Neural cell (in vitro differentiated cells): ENCODE results near the gene PVALEF. TPM values are rescaled to one million over a fixed set of nuclear protein-coding genes. Genes with fewer than 3 reads are reported as not detected.

ENCODE experiments used
- H2AFZ ChIP-seq: fragments of 200-600, 300-800 bp; sonication (generic), shearing (Covaris generic); 2 replicates; pipeline ENCODE4 v1.6.0; 2014; ENCODE audit warnings: low read depth, mild to moderate bottlenecking, antibody characterized with exemption, low read length, moderate library complexity
- H3F3A ChIP-seq: fragments of 200-600 bp; shearing (Covaris generic); 2 replicates; pipeline ENCODE4 v1.6.1; 2016; ENCODE audit warnings: mild to moderate bottlenecking, moderate library complexity, mixed read lengths, antibody characterized with exemption, low read length; ENCODE audit not compliant: insufficient read depth, poor library complexity, severe bottlenecking
- H3K27ac ChIP-seq: fragments of 200-600, 300-800 bp; sonication (generic), shearing (Covaris generic); 2 replicates; pipeline ENCODE4 v1.5.1; 2014; ENCODE audit warnings: mild to moderate bottlenecking, low read length, moderate library complexity
- H3K27me3 ChIP-seq: fragments of 300-800, 200-600 bp; sonication (generic), shearing (Covaris generic); 2 replicates; pipeline ENCODE4 v1.6.0; 2014; ENCODE audit warnings: mild to moderate bottlenecking, low read depth, low read length, moderate library complexity; ENCODE audit not compliant: insufficient read depth
- H3K36me3 ChIP-seq: fragments of 300-800, 200-600 bp; sonication (generic), shearing (Covaris generic); 2 replicates; pipeline ENCODE4 v1.5.1; 2014; ENCODE audit warnings: mild to moderate bottlenecking, antibody characterized with exemption, low read length, moderate library complexity; ENCODE audit not compliant: insufficient read depth
- H3K4me2 ChIP-seq: fragments of 300-800, 200-600 bp; sonication (generic), shearing (Covaris generic); 2 replicates; pipeline ENCODE4 v1.6.0; 2014; ENCODE audit warnings: mild to moderate bottlenecking, low read length
- H3K4me3 ChIP-seq: fragments of 300-800, 200-600 bp; sonication (generic), shearing (Covaris generic); 2 replicates; pipeline ENCODE4 v1.5.1; 2014; ENCODE audit warnings: mild to moderate bottlenecking, low read length, moderate library complexity
- H3K79me2 ChIP-seq: fragments of 200-600 bp; shearing (Covaris generic); replicated peaks from 2 replicates; pipeline ENCODE4 v1.6.0; 2014; ENCODE audit warnings: mild to moderate bottlenecking, low read length, moderate library complexity; ENCODE audit not compliant: insufficient read depth
- H3K9ac ChIP-seq: fragments of 300-800, 200-600 bp; sonication (generic), shearing (Covaris generic); 2 replicates; pipeline ENCODE4 v1.6.1; 2016; ENCODE audit warnings: mild to moderate bottlenecking, low read length, mixed read lengths
- H3K9me2 ChIP-seq: fragments of 200-600 bp; shearing (Covaris generic); 2 replicates; pipeline ENCODE4 v1.6.1; 2016; ENCODE audit warnings: mild to moderate bottlenecking, low read length, mixed read lengths; ENCODE audit not compliant: insufficient read depth
- H3K9me3 ChIP-seq: fragments of 200-600, 300-800 bp; sonication (generic), shearing (Covaris generic); 2 replicates; pipeline ENCODE4 v1.6.1; 2016; ENCODE audit warnings: mild to moderate bottlenecking, mixed run types, low read length, moderate library complexity, mixed read lengths
- H4K20me1 ChIP-seq: fragments of 200-600 bp; shearing (Covaris generic); 2 replicates; pipeline ENCODE4 v1.6.1; 2016; ENCODE audit warnings: mild to moderate bottlenecking, mixed run types; ENCODE audit not compliant: insufficient read depth
- EP300 ChIP-seq: fragments of 450-650 bp; conservative IDR thresholded peaks from 2 replicates; pipeline ENCODE4 v1.6.1; 2014; ENCODE audit warnings: antibody characterized with exemption, mild to moderate bottlenecking, moderate library complexity; ENCODE audit not compliant: poor library complexity, severe bottlenecking
- EZH2 ChIP-seq: fragments of 200-600, 300-800 bp; shearing (Covaris generic), sonication (generic); IDR thresholded peaks from 2 replicates; pipeline ENCODE4 v1.6.1; 2014; ENCODE audit warnings: antibody characterized with exemption, low read length, borderline replicate concordance, mild to moderate bottlenecking; ENCODE audit not compliant: insufficient read depth, poor library complexity, severe bottlenecking
- MXI1 ChIP-seq: fragments of 450-650 bp; conservative IDR thresholded peaks from 2 replicates; pipeline ENCODE4 v1.6.1; 2014; ENCODE audit warnings: antibody characterized with exemption, mild to moderate bottlenecking; ENCODE audit not compliant: poor library complexity, severe bottlenecking
- POLR2AphosphoS5 ChIP-seq: IDR thresholded peaks from 2 replicates; pipeline ENCODE4 v1.6.1; 2012
- RAD21 ChIP-seq: fragments of 450-650 bp; conservative IDR thresholded peaks from 2 replicates; pipeline ENCODE4 v1.6.1; 2014; ENCODE audit warnings: antibody characterized with exemption, mild to moderate bottlenecking, moderate library complexity
- REST ChIP-seq: IDR thresholded peaks from 2 replicates; pipeline ENCODE4 v1.6.1; 2012; ENCODE audit warnings: borderline replicate concordance
- SMC3 ChIP-seq: fragments of 450-650 bp; conservative IDR thresholded peaks from 2 replicates; pipeline ENCODE4 v1.6.1; 2014; ENCODE audit warnings: antibody characterized with exemption, mild to moderate bottlenecking, moderate library complexity; ENCODE audit not compliant: poor library complexity
- TAF1 ChIP-seq: IDR thresholded peaks from 2 replicates; pipeline ENCODE4 v1.6.1; 2012; ENCODE audit warnings: low read depth
- polyA plus RNA-seq: library from polyadenylated mRNA; depleted of rRNA; stranded (reverse); fragments of >200 nt; gene quantifications from 2 replicates; pipeline ENCODE4 v1.2.3, GENCODE V29; 2014
- TF ChIP-seq, protein P1 (sequence below): fragments of 450-650 bp; IDR thresholded peaks from 2 replicates; pipeline ENCODE4 v1.5.1; 2014; ENCODE audit warnings: antibody characterized with exemption, mild to moderate bottlenecking, moderate library complexity; ENCODE audit not compliant: poor library complexity, severe bottlenecking

The PVALEF gene
- polyA plus RNA-seq, 1 donor from 2014 or later, result not detected

DNA sequence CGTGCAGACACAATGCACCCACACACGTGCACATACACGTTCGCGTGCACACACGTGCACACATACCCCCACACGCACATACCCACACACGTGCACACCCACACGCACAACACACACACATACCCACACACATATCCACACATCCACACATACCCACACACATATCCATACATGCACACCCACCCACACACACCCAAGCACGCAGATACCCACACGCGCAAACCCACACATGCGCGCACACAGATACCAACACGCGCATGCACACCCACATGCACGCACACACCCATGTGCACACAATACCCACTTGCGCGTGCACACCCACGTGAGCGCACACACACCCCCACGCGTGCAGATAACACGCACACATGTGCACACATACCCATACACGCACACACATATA is 26.8 kb upstream of the PVALEF start:
- H3K4me2 ChIP-seq, result no peak overlapping the region
- no peaks in the 10 kb centered on the region for H3F3A ChIP-seq
- no peaks in the 10 kb centered on the region for H3K9me2 ChIP-seq
- H3K27me3 ChIP-seq, result no peaks in the 10 kb centered on the region
- no peaks in the 10 kb centered on the region for H3K9me3 ChIP-seq
- H3K79me2 ChIP-seq, result no peaks in the 10 kb centered on the region
- no peak overlapping the region for H2AFZ ChIP-seq
- no peak overlapping the region for H3K27ac ChIP-seq
- H3K4me3 ChIP-seq, result no peak overlapping the region
- H4K20me1 ChIP-seq, result no peaks in the 10 kb centered on the region
- H3K36me3 ChIP-seq, result no peaks in the 10 kb centered on the region
- TF ChIP-seq TAF1 (no peak), POLR2AphosphoS5 (no peak), EZH2 (no peak), REST (no peak), SMC3 (no peak), RAD21 (no peak), MXI1 (no peak), EP300 (no peak)
- TF ChIP-seq, protein P1, sequence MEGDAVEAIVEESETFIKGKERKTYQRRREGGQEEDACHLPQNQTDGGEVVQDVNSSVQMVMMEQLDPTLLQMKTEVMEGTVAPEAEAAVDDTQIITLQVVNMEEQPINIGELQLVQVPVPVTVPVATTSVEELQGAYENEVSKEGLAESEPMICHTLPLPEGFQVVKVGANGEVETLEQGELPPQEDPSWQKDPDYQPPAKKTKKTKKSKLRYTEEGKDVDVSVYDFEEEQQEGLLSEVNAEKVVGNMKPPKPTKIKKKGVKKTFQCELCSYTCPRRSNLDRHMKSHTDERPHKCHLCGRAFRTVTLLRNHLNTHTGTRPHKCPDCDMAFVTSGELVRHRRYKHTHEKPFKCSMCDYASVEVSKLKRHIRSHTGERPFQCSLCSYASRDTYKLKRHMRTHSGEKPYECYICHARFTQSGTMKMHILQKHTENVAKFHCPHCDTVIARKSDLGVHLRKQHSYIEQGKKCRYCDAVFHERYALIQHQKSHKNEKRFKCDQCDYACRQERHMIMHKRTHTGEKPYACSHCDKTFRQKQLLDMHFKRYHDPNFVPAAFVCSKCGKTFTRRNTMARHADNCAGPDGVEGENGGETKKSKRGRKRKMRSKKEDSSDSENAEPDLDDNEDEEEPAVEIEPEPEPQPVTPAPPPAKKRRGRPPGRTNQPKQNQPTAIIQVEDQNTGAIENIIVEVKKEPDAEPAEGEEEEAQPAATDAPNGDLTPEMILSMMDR, result no peak
- H3K9ac ChIP-seq, result no peak overlapping the region

DNA sequence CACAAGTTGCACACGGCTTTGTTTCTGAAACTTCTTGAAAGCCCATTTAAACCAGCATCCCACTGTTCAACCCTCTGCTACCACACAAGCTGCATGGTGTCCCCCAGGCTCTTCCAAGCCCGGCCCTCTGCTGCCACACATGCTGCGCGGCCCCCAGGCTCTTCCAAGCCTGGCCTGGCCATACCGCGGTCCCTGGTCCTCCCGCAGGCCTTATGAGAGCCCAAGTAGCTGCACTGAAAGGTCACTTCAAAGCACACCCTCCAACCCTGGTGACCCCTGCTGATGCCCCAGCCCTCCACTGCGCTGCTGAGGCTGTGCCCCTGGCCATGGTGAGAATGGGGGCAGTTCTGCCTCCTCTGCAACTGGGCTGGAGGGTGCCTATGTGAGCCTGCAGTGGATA is 25.9 kb upstream of the PVALEF start:
- H3F3A ChIP-seq, result no peaks in the 10 kb centered on the region
- H4K20me1 ChIP-seq, result no peaks in the 10 kb centered on the region
- H3K9me3 ChIP-seq, result no peaks in the 10 kb centered on the region
- H3K36me3 ChIP-seq, result no peaks in the 10 kb centered on the region
- H3K4me2 ChIP-seq, result no peak overlapping the region
- H3K4me3 ChIP-seq, result no peak overlapping the region
- no peaks in the 10 kb centered on the region for H3K27me3 ChIP-seq
- H3K27ac ChIP-seq, result no peak overlapping the region
- no peak overlapping the region for H3K9ac ChIP-seq
- no peak overlapping the region for H2AFZ ChIP-seq
- no peaks in the 10 kb centered on the region for H3K79me2 ChIP-seq
- no peaks in the 10 kb centered on the region for H3K9me2 ChIP-seq
- TF ChIP-seq RAD21 (no peak), MXI1 (no peak), TAF1 (no peak), EZH2 (no peak), POLR2AphosphoS5 (no peak), EP300 (no peak), REST (no peak), SMC3 (no peak)
- TF ChIP-seq, protein P1, result no peak
